Neural cell (in vitro differentiated cells): ENCODE data around the gene CXCL17. TPM values are rescaled to one million over a fixed set of nuclear protein-coding genes. Genes with fewer than 3 reads are reported as not detected.

ENCODE experiments used
- H2AFZ ChIP-seq: fragments of 200-600, 300-800 bp; sonication (generic), shearing (Covaris generic); 2 replicates; pipeline ENCODE4 v1.6.0; 2014; ENCODE audit warnings: low read depth, mild to moderate bottlenecking, antibody characterized with exemption, low read length, moderate library complexity
- H3F3A ChIP-seq: fragments of 200-600 bp; shearing (Covaris generic); 2 replicates; pipeline ENCODE4 v1.6.1; 2016; ENCODE audit warnings: mild to moderate bottlenecking, moderate library complexity, mixed read lengths, antibody characterized with exemption, low read length; ENCODE audit not compliant: insufficient read depth, poor library complexity, severe bottlenecking
- H3K27ac ChIP-seq: fragments of 200-600, 300-800 bp; sonication (generic), shearing (Covaris generic); 2 replicates; pipeline ENCODE4 v1.5.1; 2014; ENCODE audit warnings: mild to moderate bottlenecking, low read length, moderate library complexity
- H3K27me3 ChIP-seq: fragments of 300-800, 200-600 bp; sonication (generic), shearing (Covaris generic); 2 replicates; pipeline ENCODE4 v1.6.0; 2014; ENCODE audit warnings: mild to moderate bottlenecking, low read depth, low read length, moderate library complexity; ENCODE audit not compliant: insufficient read depth
- H3K36me3 ChIP-seq: fragments of 300-800, 200-600 bp; sonication (generic), shearing (Covaris generic); 2 replicates; pipeline ENCODE4 v1.5.1; 2014; ENCODE audit warnings: mild to moderate bottlenecking, antibody characterized with exemption, low read length, moderate library complexity; ENCODE audit not compliant: insufficient read depth
- H3K4me2 ChIP-seq: fragments of 300-800, 200-600 bp; sonication (generic), shearing (Covaris generic); 2 replicates; pipeline ENCODE4 v1.6.0; 2014; ENCODE audit warnings: mild to moderate bottlenecking, low read length
- H3K4me3 ChIP-seq: fragments of 300-800, 200-600 bp; sonication (generic), shearing (Covaris generic); 2 replicates; pipeline ENCODE4 v1.5.1; 2014; ENCODE audit warnings: mild to moderate bottlenecking, low read length, moderate library complexity
- H3K79me2 ChIP-seq: fragments of 200-600 bp; shearing (Covaris generic); replicated peaks from 2 replicates; pipeline ENCODE4 v1.6.0; 2014; ENCODE audit warnings: mild to moderate bottlenecking, low read length, moderate library complexity; ENCODE audit not compliant: insufficient read depth
- H3K9ac ChIP-seq: fragments of 300-800, 200-600 bp; sonication (generic), shearing (Covaris generic); 2 replicates; pipeline ENCODE4 v1.6.1; 2016; ENCODE audit warnings: mild to moderate bottlenecking, low read length, mixed read lengths
- H3K9me2 ChIP-seq: fragments of 200-600 bp; shearing (Covaris generic); 2 replicates; pipeline ENCODE4 v1.6.1; 2016; ENCODE audit warnings: mild to moderate bottlenecking, low read length, mixed read lengths; ENCODE audit not compliant: insufficient read depth
- H3K9me3 ChIP-seq: fragments of 200-600, 300-800 bp; sonication (generic), shearing (Covaris generic); 2 replicates; pipeline ENCODE4 v1.6.1; 2016; ENCODE audit warnings: mild to moderate bottlenecking, mixed run types, low read length, moderate library complexity, mixed read lengths
- H4K20me1 ChIP-seq: fragments of 200-600 bp; shearing (Covaris generic); 2 replicates; pipeline ENCODE4 v1.6.1; 2016; ENCODE audit warnings: mild to moderate bottlenecking, mixed run types; ENCODE audit not compliant: insufficient read depth
- EP300 ChIP-seq: fragments of 450-650 bp; conservative IDR thresholded peaks from 2 replicates; pipeline ENCODE4 v1.6.1; 2014; ENCODE audit warnings: antibody characterized with exemption, mild to moderate bottlenecking, moderate library complexity; ENCODE audit not compliant: poor library complexity, severe bottlenecking
- EZH2 ChIP-seq: fragments of 200-600, 300-800 bp; shearing (Covaris generic), sonication (generic); IDR thresholded peaks from 2 replicates; pipeline ENCODE4 v1.6.1; 2014; ENCODE audit warnings: antibody characterized with exemption, low read length, borderline replicate concordance, mild to moderate bottlenecking; ENCODE audit not compliant: insufficient read depth, poor library complexity, severe bottlenecking
- MXI1 ChIP-seq: fragments of 450-650 bp; conservative IDR thresholded peaks from 2 replicates; pipeline ENCODE4 v1.6.1; 2014; ENCODE audit warnings: antibody characterized with exemption, mild to moderate bottlenecking; ENCODE audit not compliant: poor library complexity, severe bottlenecking
- POLR2AphosphoS5 ChIP-seq: IDR thresholded peaks from 2 replicates; pipeline ENCODE4 v1.6.1; 2012
- RAD21 ChIP-seq: fragments of 450-650 bp; conservative IDR thresholded peaks from 2 replicates; pipeline ENCODE4 v1.6.1; 2014; ENCODE audit warnings: antibody characterized with exemption, mild to moderate bottlenecking, moderate library complexity
- SMC3 ChIP-seq: fragments of 450-650 bp; conservative IDR thresholded peaks from 2 replicates; pipeline ENCODE4 v1.6.1; 2014; ENCODE audit warnings: antibody characterized with exemption, mild to moderate bottlenecking, moderate library complexity; ENCODE audit not compliant: poor library complexity
- TAF1 ChIP-seq: IDR thresholded peaks from 2 replicates; pipeline ENCODE4 v1.6.1; 2012; ENCODE audit warnings: low read depth
- polyA plus RNA-seq: library from polyadenylated mRNA; depleted of rRNA; stranded (reverse); fragments of >200 nt; gene quantifications from 2 replicates; pipeline ENCODE4 v1.2.3, GENCODE V29; 2014
- TF ChIP-seq, protein P1 (sequence below): fragments of 450-650 bp; IDR thresholded peaks from 2 replicates; pipeline ENCODE4 v1.5.1; 2014; ENCODE audit warnings: antibody characterized with exemption, mild to moderate bottlenecking, moderate library complexity; ENCODE audit not compliant: poor library complexity, severe bottlenecking
- TF ChIP-seq, protein P2 (sequence below): IDR thresholded peaks from 2 replicates; pipeline ENCODE4 v1.6.1; 2012; ENCODE audit warnings: borderline replicate concordance

Gene CXCL17
- polyA plus RNA-seq, 1 donor from 2014 or later, result not detected

DNA sequence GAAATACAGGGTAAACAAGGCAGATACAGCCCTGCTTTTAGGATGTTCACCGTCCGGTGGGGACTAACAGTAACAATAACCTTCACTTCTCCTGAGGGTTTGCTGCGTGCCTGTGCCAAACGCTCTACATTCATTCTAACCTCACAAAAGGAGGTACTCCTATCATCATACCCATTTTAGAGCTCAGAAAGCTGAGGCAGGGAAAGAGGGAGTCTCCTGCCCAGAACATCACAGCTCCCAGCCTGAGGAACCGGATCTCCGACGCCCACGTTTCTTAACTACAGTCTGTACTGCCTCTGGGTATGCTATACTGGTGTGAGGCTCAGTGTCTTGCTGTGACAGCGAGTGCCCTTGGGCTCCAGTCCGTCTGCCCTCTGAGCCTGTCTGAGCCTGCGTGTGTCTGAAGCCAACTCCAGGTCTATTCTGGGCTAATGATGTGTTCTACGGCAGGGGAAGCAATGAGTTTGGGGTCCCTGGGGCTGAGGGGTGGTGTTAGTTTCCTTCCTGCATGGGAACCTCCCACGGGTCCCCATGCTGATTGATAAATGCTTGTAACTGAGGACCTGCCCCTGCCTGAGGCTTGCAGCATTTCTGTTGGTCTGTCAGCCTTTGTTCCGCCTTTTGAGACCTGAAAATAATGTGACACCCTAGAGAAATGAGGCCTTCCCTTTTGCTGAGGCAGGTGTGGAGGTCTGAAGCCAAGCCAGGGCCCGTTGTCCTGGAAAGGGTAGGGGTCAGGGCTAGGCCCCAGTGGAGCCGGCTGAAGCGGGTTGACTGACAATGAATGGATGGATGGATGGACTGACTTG lies 20.4 kb downstream of the CXCL17 start:
- peak overlapping the region; percentile 58 for H2AFZ ChIP-seq

DNA sequence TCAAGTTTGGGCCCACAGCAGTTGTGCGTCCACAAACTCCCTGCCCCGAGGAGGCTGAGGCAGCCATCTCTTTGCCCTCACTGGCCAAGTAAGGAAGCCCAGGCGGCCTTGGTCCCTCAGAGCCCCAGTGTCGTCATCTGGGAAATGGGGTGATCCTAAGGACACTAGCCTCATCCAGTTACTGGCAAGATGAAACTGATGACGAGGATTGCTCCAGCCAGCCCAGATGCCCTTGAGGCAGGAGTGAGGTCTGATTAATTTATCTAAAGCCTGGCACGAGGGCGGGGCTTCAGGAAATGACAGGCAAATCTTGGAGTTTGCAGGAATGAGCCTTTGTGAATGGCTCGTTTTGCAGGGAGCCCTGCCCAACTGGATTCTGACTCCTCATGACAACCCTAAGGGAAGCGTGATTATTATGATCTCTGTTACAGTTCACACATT lies 21.1 kb downstream of the CXCL17 start:
- Histone ChIP-seq H3K9me2 (no peaks in the 10 kb centered on the region), H3K79me2 (no peaks in the 10 kb centered on the region), H2AFZ (no peak overlapping the region), H3K27ac (peak overlapping the region; percentile 79), H4K20me1 (no peaks in the 10 kb centered on the region), H3K4me3 (peak overlapping the region; percentile 87), H3K36me3 (no peaks in the 10 kb centered on the region), H3K4me2 (no peak overlapping the region), H3K27me3 (no peaks in the 10 kb centered on the region), H3F3A (no peaks in the 10 kb centered on the region), H3K9ac (no peak overlapping the region), H3K9me3 (no peaks in the 10 kb centered on the region)
- TF ChIP-seq RAD21 (no peak), TAF1 (no peak), EP300 (no peak), MXI1 (no peak), EZH2 (no peak), SMC3 (no peak), POLR2AphosphoS5 (no peak)
- TF ChIP-seq, protein P1, sequence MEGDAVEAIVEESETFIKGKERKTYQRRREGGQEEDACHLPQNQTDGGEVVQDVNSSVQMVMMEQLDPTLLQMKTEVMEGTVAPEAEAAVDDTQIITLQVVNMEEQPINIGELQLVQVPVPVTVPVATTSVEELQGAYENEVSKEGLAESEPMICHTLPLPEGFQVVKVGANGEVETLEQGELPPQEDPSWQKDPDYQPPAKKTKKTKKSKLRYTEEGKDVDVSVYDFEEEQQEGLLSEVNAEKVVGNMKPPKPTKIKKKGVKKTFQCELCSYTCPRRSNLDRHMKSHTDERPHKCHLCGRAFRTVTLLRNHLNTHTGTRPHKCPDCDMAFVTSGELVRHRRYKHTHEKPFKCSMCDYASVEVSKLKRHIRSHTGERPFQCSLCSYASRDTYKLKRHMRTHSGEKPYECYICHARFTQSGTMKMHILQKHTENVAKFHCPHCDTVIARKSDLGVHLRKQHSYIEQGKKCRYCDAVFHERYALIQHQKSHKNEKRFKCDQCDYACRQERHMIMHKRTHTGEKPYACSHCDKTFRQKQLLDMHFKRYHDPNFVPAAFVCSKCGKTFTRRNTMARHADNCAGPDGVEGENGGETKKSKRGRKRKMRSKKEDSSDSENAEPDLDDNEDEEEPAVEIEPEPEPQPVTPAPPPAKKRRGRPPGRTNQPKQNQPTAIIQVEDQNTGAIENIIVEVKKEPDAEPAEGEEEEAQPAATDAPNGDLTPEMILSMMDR, result no peak
- TF ChIP-seq, protein P2, sequence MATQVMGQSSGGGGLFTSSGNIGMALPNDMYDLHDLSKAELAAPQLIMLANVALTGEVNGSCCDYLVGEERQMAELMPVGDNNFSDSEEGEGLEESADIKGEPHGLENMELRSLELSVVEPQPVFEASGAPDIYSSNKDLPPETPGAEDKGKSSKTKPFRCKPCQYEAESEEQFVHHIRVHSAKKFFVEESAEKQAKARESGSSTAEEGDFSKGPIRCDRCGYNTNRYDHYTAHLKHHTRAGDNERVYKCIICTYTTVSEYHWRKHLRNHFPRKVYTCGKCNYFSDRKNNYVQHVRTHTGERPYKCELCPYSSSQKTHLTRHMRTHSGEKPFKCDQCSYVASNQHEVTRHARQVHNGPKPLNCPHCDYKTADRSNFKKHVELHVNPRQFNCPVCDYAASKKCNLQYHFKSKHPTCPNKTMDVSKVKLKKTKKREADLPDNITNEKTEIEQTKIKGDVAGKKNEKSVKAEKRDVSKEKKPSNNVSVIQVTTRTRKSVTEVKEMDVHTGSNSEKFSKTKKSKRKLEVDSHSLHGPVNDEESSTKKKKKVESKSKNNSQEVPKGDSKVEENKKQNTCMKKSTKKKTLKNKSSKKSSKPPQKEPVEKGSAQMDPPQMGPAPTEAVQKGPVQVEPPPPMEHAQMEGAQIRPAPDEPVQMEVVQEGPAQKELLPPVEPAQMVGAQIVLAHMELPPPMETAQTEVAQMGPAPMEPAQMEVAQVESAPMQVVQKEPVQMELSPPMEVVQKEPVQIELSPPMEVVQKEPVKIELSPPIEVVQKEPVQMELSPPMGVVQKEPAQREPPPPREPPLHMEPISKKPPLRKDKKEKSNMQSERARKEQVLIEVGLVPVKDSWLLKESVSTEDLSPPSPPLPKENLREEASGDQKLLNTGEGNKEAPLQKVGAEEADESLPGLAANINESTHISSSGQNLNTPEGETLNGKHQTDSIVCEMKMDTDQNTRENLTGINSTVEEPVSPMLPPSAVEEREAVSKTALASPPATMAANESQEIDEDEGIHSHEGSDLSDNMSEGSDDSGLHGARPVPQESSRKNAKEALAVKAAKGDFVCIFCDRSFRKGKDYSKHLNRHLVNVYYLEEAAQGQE, result no peak

More for the DNA sequence above, 20.4 kb downstream of the CXCL17 start:
- no peaks in the 10 kb centered on the region for H4K20me1 ChIP-seq
- no peaks in the 10 kb centered on the region for H3K9me2 ChIP-seq
- H3K4me2 ChIP-seq, result peak overlapping the region; percentile 59
- peak overlapping the region; percentile 82 for H3K9ac ChIP-seq
- H3K27ac ChIP-seq, result peak overlapping the region; percentile 79
- no peak for TF ChIP-seq EP300
- TF ChIP-seq SMC3, result no peak
- TF ChIP-seq RAD21, result no peak
- no peak for TF ChIP-seq TAF1
- TF ChIP-seq POLR2AphosphoS5, result no peak
- TF ChIP-seq, protein P2, result no peak
- TF ChIP-seq EZH2, result no peak
- TF ChIP-seq, protein P1, result no peak
- TF ChIP-seq MXI1, result no peak
- no peaks in the 10 kb centered on the region for H3K9me3 ChIP-seq
- H3K27me3 ChIP-seq, result no peaks in the 10 kb centered on the region
- H3F3A ChIP-seq, result no peaks in the 10 kb centered on the region
- H3K79me2 ChIP-seq, result no peaks in the 10 kb centered on the region
- peak overlapping the region; percentile 87 for H3K4me3 ChIP-seq
- no peaks in the 10 kb centered on the region for H3K36me3 ChIP-seq
